DND-41 (cell line): ENCODE data around the gene CHCT1.
A peak's percentile ranks its signal among the peaks of the same experiment; 100 is the strongest.

Source experiments
- ATAC-seq: fragments of 200-7000 bp; cut with Tn5 transposase; 3 replicates; pipeline ENCODE4 v1.9.1; 2021; ENCODE audit warnings: low read depth; ENCODE audit not compliant: insufficient read depth
- DNase-seq: peaks from one replicate; pipeline ENCODE4 v3.0.0-alpha.2; 2020
- H2AFZ ChIP-seq: 2 replicates; pipeline ENCODE4 v1.6.0; 2012; ENCODE audit warnings: low read depth, low read length
- H3K27ac ChIP-seq: 2 replicates; pipeline ENCODE4 v1.5.1; 2012; ENCODE audit warnings: low read length, inconsistent platforms
- H3K27me3 ChIP-seq: fragments of 200-600 bp; sonication (generic); 2 replicates; pipeline ENCODE4 v1.6.0; 2012; ENCODE audit warnings: low read length, mild to moderate bottlenecking, inconsistent platforms; ENCODE audit not compliant: insufficient read depth, poor library complexity
- H3K36me3 ChIP-seq: 2 replicates; pipeline ENCODE4 v1.5.1; 2012; ENCODE audit warnings: low read length, inconsistent platforms; ENCODE audit not compliant: insufficient read depth
- H3K4me1 ChIP-seq: 2 replicates; pipeline ENCODE4 v1.5.1; 2012; ENCODE audit warnings: mild to moderate bottlenecking, low read length; ENCODE audit not compliant: insufficient read depth
- H3K4me2 ChIP-seq: 2 replicates; pipeline ENCODE4 v1.6.0; 2012; ENCODE audit warnings: mild to moderate bottlenecking, moderate library complexity, low read length, inconsistent platforms; ENCODE audit not compliant: insufficient read depth
- H3K4me3 ChIP-seq, 2 experiments: fragments of 200-600 bp in 1 of 2; shearing (Covaris generic) in 1 of 2; 2 replicates each; pipeline ENCODE4 v1.5.1; 2012 to 2016; ENCODE audit warnings: inconsistent platforms in 2 of 2, low read length in 2 of 2, mild to moderate bottlenecking in 2 of 2, low read depth in 1 of 2, moderate library complexity in 1 of 2
- H3K79me2 ChIP-seq: 2 replicates; pipeline ENCODE4 v1.6.0; 2012; ENCODE audit warnings: low read length, inconsistent platforms; ENCODE audit not compliant: insufficient read depth
- H3K9ac ChIP-seq: 2 replicates; pipeline ENCODE4 v1.6.0; 2012; ENCODE audit warnings: low read depth, mild to moderate bottlenecking, inconsistent platforms, low read length, moderate library complexity
- H3K9me3 ChIP-seq: 2 replicates; pipeline ENCODE4 v1.5.1; 2012; ENCODE audit warnings: low read length, moderate library complexity, mild to moderate bottlenecking, inconsistent platforms; ENCODE audit not compliant: insufficient read depth, severe bottlenecking
- H4K20me1 ChIP-seq: 2 replicates; pipeline ENCODE4 v1.6.0; 2012; ENCODE audit warnings: low read length; ENCODE audit not compliant: insufficient read depth
- CTCF ChIP-seq: IDR thresholded peaks from 2 replicates; pipeline ENCODE4 v1.5.1; 2012; ENCODE audit warnings: borderline replicate concordance, low read length, moderate library complexity, mild to moderate bottlenecking; ENCODE audit not compliant: poor library complexity, severe bottlenecking; ENCODE audit errors: extremely low read depth
- EZH2 ChIP-seq: IDR thresholded peaks from 3 replicates; pipeline ENCODE4 v1.6.1; 2012; ENCODE audit warnings: borderline replicate concordance, low read depth, mild to moderate bottlenecking, moderate library complexity, low read length, inconsistent platforms; ENCODE audit not compliant: severe bottlenecking

Gene CHCT1

GRCh38 chr17:60396412-60396811, 25.9 kb upstream of the CHCT1 start:
- Histone ChIP-seq H3K9ac (no peak overlapping the region), H3K4me2 (no peak overlapping the region), H3K27me3 (no peaks in the 10 kb centered on the region), H3K4me3 (no peak overlapping the region), H3K27ac (no peak overlapping the region), H3K9me3 (no peaks in the 10 kb centered on the region), H3K79me2 (peaks cover 3% of the 10 kb centered on the region), H3K4me1 (peaks cover 17% of the 10 kb centered on the region), H2AFZ (no peak overlapping the region), H3K36me3 (no peaks in the 10 kb centered on the region; the same call in 1 of the 2 replicates), H4K20me1 (no peaks in the 10 kb centered on the region)
- no peak for TF ChIP-seq CTCF
- no peak for TF ChIP-seq EZH2
- DNase-seq (no peak), ATAC-seq (no peak)

- TF ChIP-seq EZH2 (no peak), CTCF (no peak)
- no peak overlapping the region for H3K4me2 ChIP-seq
- peaks cover 10% of the 10 kb centered on the region for H3K4me1 ChIP-seq
- H3K79me2 ChIP-seq: no peaks in the 10 kb centered on the region
- no peaks in the 10 kb centered on the region for H3K36me3 ChIP-seq
- no peak overlapping the region for H3K27ac ChIP-seq
- no peaks in the 10 kb centered on the region for H3K9me3 ChIP-seq
- H3K9ac ChIP-seq: no peak overlapping the region
- no peak for DNase-seq
- H2AFZ ChIP-seq: no peak overlapping the region
- H3K4me3 ChIP-seq: no peak overlapping the region
- H3K27me3 ChIP-seq: no peaks in the 10 kb centered on the region
- peak; percentile 44 for ATAC-seq
- no peaks in the 10 kb centered on the region for H4K20me1 ChIP-seq
Observed at GRCh38 chr17:60398227-60398959, 23.9 kb upstream of the CHCT1 start.

- peaks cover 8% of the 10 kb centered on the region for H3K4me1 ChIP-seq
- H3K4me3 ChIP-seq: no peak overlapping the region
- H3K27ac ChIP-seq: no peak overlapping the region
- H3K9me3 ChIP-seq: no peaks in the 10 kb centered on the region
- DNase-seq: no peak
- H3K4me2 ChIP-seq: no peak overlapping the region
- no peaks in the 10 kb centered on the region for H3K27me3 ChIP-seq
- no peak overlapping the region for H3K9ac ChIP-seq
- TF ChIP-seq EZH2 (no peak), CTCF (no peak)
- H4K20me1 ChIP-seq: no peaks in the 10 kb centered on the region
- ATAC-seq: no peak
- H2AFZ ChIP-seq: no peak overlapping the region
- H3K36me3 ChIP-seq: no peaks in the 10 kb centered on the region
- H3K79me2 ChIP-seq: no peaks in the 10 kb centered on the region
Observed at GRCh38 chr17:60401819-60402218, 20.5 kb upstream of the CHCT1 start.
